Gastroesophageal sphincter (tissue), 2 donors: Measurements from ENCODE around the gene DNAAF3.

Experiments
- POLR2A ChIP-seq, 2 donors: fragments of 450-650 bp; IDR thresholded peaks; one replicate each; pipeline ENCODE4 v1.6.1; 2017; ENCODE audit warnings: antibody characterized with exemption in 2 of 2, mild to moderate bottlenecking in 2 of 2, moderate library complexity in 1 of 2
- POLR2AphosphoS5 ChIP-seq: sonication (generic); formaldehyde crosslinking; IDR thresholded peaks from one replicate; pipeline ENCODE4 v1.6.1; 2017; ENCODE audit warnings: antibody characterized with exemption

GRCh38 chr19:55141696-55142095 is 24.7 kb downstream of the DNAAF3 start:
- TF ChIP-seq POLR2AphosphoS5 (no peak), POLR2A (IDR thresholded peaks at IDR 0.05) (no peak)
